ENCODE results near the gene SCYL1.

- no peak for TF ChIP-seq CTCF (IDR thresholded peaks at IDR 0.05; ENCODE audit: low read length)
- TF ChIP-seq EZH2phosphoT487 (IDR thresholded peaks at IDR 0.05; ENCODE audit: low read length) = no peak
- TF ChIP-seq EZH2 (optimal IDR thresholded peaks at IDR 0.05; ENCODE audit: low read depth, low read length) = no peak
Measured at GRCh38 chr11:65563601-65564000, 38.7 kb downstream of the SCYL1 start.

Data from MM.1S (cell line).